Astrocyte of the spinal cord (primary cell): ENCODE data around the gene CEP152.

Source experiments
- DNase-seq: peaks from one replicate; pipeline ENCODE4 v3.0.0; 2011; ENCODE audit warnings: low read depth, low spot score
- H3K4me3 ChIP-seq: 2 replicates; pipeline ENCODE4 v1.5.1; 2011; ENCODE audit warnings: low read depth, mild to moderate bottlenecking, low read length, moderate library complexity
- CTCF ChIP-seq: IDR thresholded peaks from 2 replicates; pipeline ENCODE4 v1.5.1; 2012; ENCODE audit warnings: low read depth, mild to moderate bottlenecking, low read length, inconsistent platforms
- in situ Hi-C: cut with HindIII; loops from 2 replicates; pipeline ENCODE4 v1.10.0; 2017; ENCODE audit warnings: low sequenced_read_pairs

CEP152 gene

DNA sequence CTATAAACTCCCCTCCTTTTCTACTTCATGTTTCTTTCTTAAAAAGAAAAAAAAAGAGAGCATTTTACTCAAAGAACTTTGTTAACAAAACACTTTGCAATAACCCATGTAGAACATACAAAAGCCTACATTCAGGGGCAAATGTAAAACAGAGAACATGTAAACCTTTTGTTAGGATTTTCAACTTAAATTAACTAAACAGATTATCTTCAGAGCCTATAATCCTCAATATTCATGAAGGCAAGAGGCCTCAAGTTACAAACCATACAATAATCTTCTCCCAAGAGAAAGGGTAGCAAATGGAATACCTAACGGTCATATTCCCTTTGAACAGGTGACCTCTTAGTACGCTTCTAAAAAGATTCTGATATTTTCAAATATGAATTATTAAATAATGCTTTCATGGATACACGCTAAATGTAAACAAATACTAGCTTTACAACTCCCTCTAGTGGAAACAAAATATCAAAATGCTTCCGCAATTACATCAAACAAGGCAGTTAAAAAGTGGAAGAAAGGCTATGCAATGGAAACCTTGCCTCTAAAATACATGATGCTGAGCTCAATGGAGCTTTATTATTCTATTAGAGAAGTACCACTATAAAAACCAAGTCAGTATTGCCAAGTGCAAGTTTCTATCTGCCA lies 9.9 kb downstream of the CEP152 start:
- DNase-seq, result peak; percentile 59
- in situ Hi-C loops, result no loop called here
- TF ChIP-seq CTCF, result peak; percentile 39
- H3K4me3 ChIP-seq, result no peak overlapping the region

DNA sequence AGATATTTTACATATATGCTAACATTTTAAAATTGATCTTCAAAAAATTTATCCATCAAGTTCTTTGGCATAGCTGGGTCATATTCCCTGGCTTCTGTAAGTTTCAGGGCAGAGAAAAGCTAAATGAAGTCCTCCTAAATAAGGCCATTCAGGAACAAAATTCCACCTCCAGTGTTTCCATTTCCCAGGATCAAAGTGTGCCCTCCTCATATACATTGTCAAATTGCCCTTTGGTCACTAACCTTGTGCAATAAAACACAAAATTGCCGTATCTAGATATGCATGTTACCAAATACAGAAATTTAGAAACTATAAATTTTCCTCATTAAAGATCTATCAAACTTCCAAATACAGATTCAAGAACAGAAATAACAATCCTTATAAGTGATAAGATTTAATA lies 10.6 kb downstream of the CEP152 start:
- no peak for DNase-seq
- in situ Hi-C loops, result no loop called here
- no peak overlapping the region for H3K4me3 ChIP-seq
- no peak for TF ChIP-seq CTCF

DNA sequence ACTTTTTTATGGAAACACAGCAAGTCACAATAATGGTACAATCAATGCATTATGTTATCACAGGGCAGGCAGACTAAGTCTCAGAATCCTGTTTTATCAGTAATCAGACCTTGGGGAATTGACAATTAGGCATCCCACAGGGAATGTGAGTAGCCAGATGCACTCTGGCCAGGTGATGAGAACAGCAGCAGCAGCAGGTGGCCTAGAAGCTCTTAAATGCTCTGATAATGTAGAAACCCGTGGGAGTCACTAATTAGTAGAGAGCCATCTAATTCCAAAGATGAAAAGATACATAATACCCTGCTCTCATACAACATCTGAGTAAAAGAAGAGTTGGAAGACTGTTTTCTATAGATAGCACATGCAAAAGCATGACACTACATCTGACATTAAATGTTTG lies 12.6 kb downstream of the CEP152 start:
- no peak overlapping the region for H3K4me3 ChIP-seq
- in situ Hi-C loops, result no loop called here
- DNase-seq, result no peak
- no peak for TF ChIP-seq CTCF

GRCh38 chr15:48796930-48797329 lies 13.9 kb downstream of the CEP152 start:
- no peak for TF ChIP-seq CTCF
- peak; percentile 69 for DNase-seq
- no peak overlapping the region for H3K4me3 ChIP-seq
- in situ Hi-C loops, result no loop called here

- H3K4me3 ChIP-seq, result no peak overlapping the region
- in situ Hi-C loops, result no loop called here
- DNase-seq, result no peak
- TF ChIP-seq CTCF, result no peak
Measured at GRCh38 chr15:48796521-48796920, 14.3 kb downstream of the CEP152 start.

DNA sequence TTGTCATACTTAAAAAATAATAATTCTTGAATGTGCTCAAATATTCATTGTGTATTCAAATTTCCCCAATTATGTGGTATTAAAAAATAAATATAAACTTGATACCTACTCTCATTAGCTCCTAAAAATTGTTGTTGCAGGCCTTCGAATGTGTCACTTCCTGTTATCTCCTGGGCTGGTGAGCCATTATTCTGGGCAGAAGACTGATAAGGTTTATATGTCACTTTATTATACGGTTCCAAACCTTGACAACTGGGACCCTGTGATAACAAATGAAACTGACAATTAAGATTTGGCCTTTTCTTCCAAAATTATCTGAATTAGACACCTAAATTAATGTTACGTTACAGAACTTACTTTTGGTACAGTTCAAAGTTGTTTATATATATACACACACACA lies 15.0 kb downstream of the CEP152 start:
- no peak overlapping the region for H3K4me3 ChIP-seq
- no peak for DNase-seq
- in situ Hi-C loops, result no loop called here

More for the DNA sequence above, 15.0 kb downstream of the CEP152 start:
- TF ChIP-seq CTCF, result no peak
